ENCODE measurements around the gene ERGIC1. TPM values are rescaled to one million over a fixed set of nuclear protein-coding genes. Genes with fewer than 3 reads are reported as not detected.

Gene ERGIC1
- total and polyA plus RNA-seq, 2 of the 13 experiments (the other 11 are each of a cell fraction or from before 2014, with no cell fraction given) = 78.5 to 184 TPM

GRCh38 chr5:172833686-172834414 is at the start of gene ERGIC1 (continued):
- TF ChIP-seq ZNF343 (CRISPR knock-in tag; IDR thresholded peaks at IDR 0.05) (no peak), POLR2AphosphoS5 (IDR thresholded peaks at IDR 0.05; ENCODE audit: low read depth, low read length) (peak; percentile 91), ARHGAP35 (CRISPR knock-in tag; IDR thresholded peaks at IDR 0.05; ENCODE audit: borderline replicate concordance) (peak; percentile 29; the same call in 1 of the 2 replicates), GMEB1 (CRISPR knock-in tag; IDR thresholded peaks at IDR 0.05; ENCODE audit: borderline replicate concordance) (peak; percentile 13; the same call in 1 of the 2 replicates), SP2 (CRISPR knock-in tag; IDR thresholded peaks at IDR 0.05) (peak; percentile 71), GABPA (IDR thresholded peaks at IDR 0.05; ENCODE audit: low read depth, low read length) (peak; percentile 76), GABPA (CRISPR knock-in tag; IDR thresholded peaks at IDR 0.05; ENCODE audit: low read depth) (peak; percentile 82), SP4 (CRISPR knock-in tag; IDR thresholded peaks at IDR 0.05) (peak; percentile 86), SIN3A (IDR thresholded peaks at IDR 0.05; ENCODE audit: borderline replicate concordance, low read depth, low read length) (peak; percentile 75; the same call in 1 of the 2 replicates), ZNF687 (CRISPR knock-in tag; IDR thresholded peaks at IDR 0.05) (peak; percentile 53), PLSCR1 (CRISPR knock-in tag; IDR thresholded peaks at IDR 0.05; ENCODE audit: borderline replicate concordance) (no peak), ZNF264 (CRISPR knock-in tag; IDR thresholded peaks at IDR 0.05) (no peak), ETV5 (CRISPR knock-in tag; IDR thresholded peaks at IDR 0.05; ENCODE audit: borderline replicate concordance) (peak; percentile 57; the same call in 1 of the 2 replicates), ZFP91 (CRISPR knock-in tag; IDR thresholded peaks at IDR 0.05; ENCODE audit: borderline replicate concordance) (peak; percentile 99)
